RWPE2 (cell line): ENCODE measurements around the gene CRMP1.

Source experiments
- ATAC-seq: fragments of 200-7000 bp; cut with Tn5 transposase; 3 replicates; pipeline ENCODE4 v1.9.1; 2021; ENCODE audit warnings: low read depth
- DNase-seq: peaks from one replicate; pipeline ENCODE4 v3.0.0-alpha.2; 2020; ENCODE audit warnings: low spot score
- H3K27ac ChIP-seq: fragments of 450-650 bp; 2 replicates; pipeline ENCODE4 v1.5.1; 2017; ENCODE audit warnings: mild to moderate bottlenecking; ENCODE audit not compliant: poor library complexity, severe bottlenecking
- H3K27me3 ChIP-seq: fragments of 250-450 bp; sonication (Bioruptor Pico); 2 replicates; pipeline ENCODE4 v1.5.1; 2021; ENCODE audit warnings: mild to moderate bottlenecking, moderate library complexity; ENCODE audit not compliant: insufficient read depth, poor library complexity, severe bottlenecking
- H3K36me3 ChIP-seq: fragments of 250-450 bp; sonication (Bioruptor Pico); 2 replicates; pipeline ENCODE4 v1.5.1; 2020; ENCODE audit warnings: low read depth, mild to moderate bottlenecking, moderate library complexity
- H3K4me1 ChIP-seq: fragments of 250-450 bp; sonication (Bioruptor Pico); 2 replicates; pipeline ENCODE4 v1.5.1; 2021; ENCODE audit warnings: mild to moderate bottlenecking, moderate library complexity; ENCODE audit not compliant: insufficient read depth, poor library complexity, severe bottlenecking
- H3K4me3 ChIP-seq: fragments of 250-450 bp; sonication (Bioruptor Pico); 2 replicates; pipeline ENCODE4 v1.5.1; 2021; ENCODE audit warnings: mild to moderate bottlenecking, moderate library complexity; ENCODE audit not compliant: severe bottlenecking
- H3K9me3 ChIP-seq: fragments of 250-450 bp; sonication (Bioruptor Pico); 2 replicates; pipeline ENCODE4 v1.5.1; 2021; ENCODE audit warnings: mild to moderate bottlenecking, moderate library complexity; ENCODE audit not compliant: severe bottlenecking
- CTCF ChIP-seq: fragments of 450-650 bp; IDR thresholded peaks from one replicate; pipeline ENCODE4 v1.5.1; 2017; ENCODE audit warnings: mild to moderate bottlenecking, moderate library complexity; ENCODE audit not compliant: poor library complexity, severe bottlenecking

The CRMP1 gene

GRCh38 chr4:5933116-5933515, 40.2 kb upstream of the CRMP1 start:
- DNase-seq (no peak), ATAC-seq (no peak)
- no peak for TF ChIP-seq CTCF
- H3K9me3 ChIP-seq = no peaks in the 10 kb centered on the region
- H3K36me3 ChIP-seq = no peaks in the 10 kb centered on the region
- peaks cover 51% of the 10 kb centered on the region for H3K27me3 ChIP-seq
- H3K4me3 ChIP-seq = no peak overlapping the region
- H3K27ac ChIP-seq = no peak overlapping the region
- no peaks in the 10 kb centered on the region for H3K4me1 ChIP-seq

DNA sequence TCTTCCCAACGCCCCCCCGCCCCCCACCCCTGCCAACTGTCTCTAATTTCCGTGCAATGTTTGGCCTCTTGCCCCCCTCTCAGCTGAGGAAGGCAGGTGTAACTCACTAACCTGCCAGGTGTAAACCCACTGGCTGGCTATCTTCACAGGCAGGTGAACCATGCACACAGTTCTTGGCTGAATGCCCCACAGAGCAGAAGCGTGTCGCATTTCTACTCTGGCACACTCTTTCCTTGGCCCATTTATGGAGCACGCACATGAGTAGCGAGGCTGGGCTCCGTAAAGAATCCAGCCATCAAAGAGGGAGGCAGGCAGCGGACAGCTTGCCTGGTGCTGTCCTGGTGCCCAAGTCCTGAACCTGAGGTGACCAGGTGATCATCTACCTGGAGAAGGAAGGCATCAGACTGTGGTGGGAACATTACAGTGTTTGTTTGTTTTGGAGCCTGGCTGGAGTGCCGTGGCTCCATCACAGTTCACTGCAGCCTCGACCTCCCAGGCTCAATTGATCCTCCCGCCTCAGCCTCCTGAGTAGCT, 39.2 kb upstream of the CRMP1 start:
- no peak for ATAC-seq
- Histone ChIP-seq H3K9me3 (no peaks in the 10 kb centered on the region), H3K36me3 (no peaks in the 10 kb centered on the region), H3K27me3 (peaks cover 51% of the 10 kb centered on the region), H3K4me3 (no peak overlapping the region), H3K4me1 (no peaks in the 10 kb centered on the region), H3K27ac (no peak overlapping the region)
- TF ChIP-seq CTCF = no peak
- no peak for DNase-seq

DNA sequence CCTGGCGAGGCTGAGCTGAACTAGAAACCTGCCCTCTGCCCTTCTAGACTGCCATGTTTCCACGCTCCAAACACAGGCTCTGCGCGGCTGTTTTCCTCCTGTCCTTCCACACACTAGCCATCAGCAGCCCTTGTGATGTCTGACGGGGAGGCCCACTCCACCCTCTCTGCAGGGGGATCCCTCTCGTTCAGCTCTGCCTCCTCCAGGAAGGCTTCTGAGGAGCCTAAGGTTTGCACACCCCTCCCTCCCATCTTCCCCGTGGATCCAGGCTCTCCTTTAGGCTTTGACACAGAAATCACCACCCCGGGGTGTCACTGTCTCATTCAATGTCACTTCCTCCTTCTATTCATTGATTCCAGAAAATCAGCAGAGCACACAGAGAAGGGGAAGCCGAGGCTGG, 38.6 kb upstream of the CRMP1 start:
- TF ChIP-seq CTCF = no peak
- Histone ChIP-seq H3K27me3 (peaks cover 51% of the 10 kb centered on the region), H3K4me3 (no peak overlapping the region), H3K27ac (no peak overlapping the region), H3K4me1 (no peaks in the 10 kb centered on the region), H3K9me3 (no peaks in the 10 kb centered on the region), H3K36me3 (no peaks in the 10 kb centered on the region)
- ATAC-seq (no peak), DNase-seq (no peak)

GRCh38 chr4:5930876-5931275, 38.0 kb upstream of the CRMP1 start:
- no peak for ATAC-seq
- H3K9me3 ChIP-seq = no peaks in the 10 kb centered on the region
- no peak overlapping the region for H3K27ac ChIP-seq
- DNase-seq = no peak
- no peak for TF ChIP-seq CTCF
- no peaks in the 10 kb centered on the region for H3K4me1 ChIP-seq
- H3K4me3 ChIP-seq = no peak overlapping the region
- H3K36me3 ChIP-seq = no peaks in the 10 kb centered on the region
- H3K27me3 ChIP-seq = peaks cover 51% of the 10 kb centered on the region

- H3K27me3 ChIP-seq = peaks cover 51% of the 10 kb centered on the region
Measured at GRCh38 chr4:5930456-5930855, 37.6 kb upstream of the CRMP1 start.

More at GRCh38 chr4:5930456-5930855, 37.6 kb upstream of the CRMP1 start:
- no peaks in the 10 kb centered on the region for H3K9me3 ChIP-seq
- no peak overlapping the region for H3K27ac ChIP-seq
- ATAC-seq (no peak), DNase-seq (no peak)
- no peaks in the 10 kb centered on the region for H3K36me3 ChIP-seq
- TF ChIP-seq CTCF = no peak
- H3K4me3 ChIP-seq = no peak overlapping the region
- H3K4me1 ChIP-seq = no peaks in the 10 kb centered on the region
